Activated CD8-positive, alpha-beta T cell treated with anti-CD3 and anti-CD28 coated beads, Interleukin-2, amount 10 ng/mL, durations not matched to agents 7 days and 5 days (primary cell): ENCODE data around the gene BHLHA9. TPM values are rescaled to one million over a fixed set of nuclear protein-coding genes. Genes with fewer than 3 reads are reported as not detected.
"Not testable (repeated sequence)": the region's sequence is repeated elsewhere in the genome, so short reads cannot be mapped to it uniquely, and the experiment has no call there.

ENCODE experiments used
- ATAC-seq: fragments of 150-1000 bp; cut with Tn5 transposase; one replicate; pipeline ENCODE4 v1.10.0; 2021; ENCODE audit warnings: moderate library complexity
- CTCF ChIA-PET: fragments of 350-600 bp; sonication (Branson Sonifier 250); formaldehyde crosslinking; loops from one replicate; lab custom pipeline; 2021; ENCODE audit warnings: antibody characterized with exemption; lab: Charles Lee
- POLR2A ChIA-PET: fragments of 350-600 bp; sonication (Branson Sonifier 250); formaldehyde crosslinking; loops from one replicate; lab custom pipeline; 2021; ENCODE audit warnings: antibody characterized with exemption; lab: Charles Lee
- DNase-seq: peaks from one replicate; pipeline ENCODE4 v3.0.0-alpha.2; 2020
- H3K27ac Mint-ChIP-seq: one replicate; pipeline ENCODE4 v1.8.0; 2021; ENCODE audit warnings: mild to moderate bottlenecking, mixed read lengths
- H3K27me3 Mint-ChIP-seq: one replicate; pipeline ENCODE4 v1.8.0; 2021; ENCODE audit warnings: low read depth, mixed read lengths
- H3K36me3 Mint-ChIP-seq: one replicate; pipeline ENCODE4 v1.8.0; 2021; ENCODE audit warnings: low read depth, mixed read lengths
- H3K4me1 Mint-ChIP-seq: one replicate; pipeline ENCODE4 v1.8.0; 2021; ENCODE audit warnings: low read depth, mixed read lengths
- H3K4me3 Mint-ChIP-seq: one replicate; pipeline ENCODE4 v1.8.0; 2021; ENCODE audit warnings: mild to moderate bottlenecking, mixed read lengths
- H3K9me3 Mint-ChIP-seq: one replicate; pipeline ENCODE4 v1.8.0; 2022; ENCODE audit warnings: mixed read lengths; ENCODE audit not compliant: insufficient read depth
- total RNA-seq, 2 experiments: library from RNA; stranded (reverse); gene quantifications; one replicate each; pipeline ENCODE4 v1.2.3, GENCODE V29; 2021

BHLHA9 gene
- total RNA-seq, 2 experiments from 2014 or later: not detected

- ChIA-PET CTCF (no interaction called here), POLR2A (no interaction called here)
- Mint-ChIP-seq H3K4me1 (peaks cover 7% of the 10 kb centered on the region), H3K4me3 (no peak overlapping the region), H3K27ac (no peak overlapping the region), H3K9me3 (no peaks in the 10 kb centered on the region), H3K27me3 (peaks cover 13% of the 10 kb centered on the region), H3K36me3 (no peaks in the 10 kb centered on the region)
- ATAC-seq (no peak), DNase-seq (no peak)
Observed at GRCh38 chr17:1304522-1304921, 34.3 kb downstream of the BHLHA9 start.

GRCh38 chr17:1304962-1305563 lies 34.8 kb downstream of the BHLHA9 start:
- H3K36me3 Mint-ChIP-seq: no peaks in the 10 kb centered on the region
- H3K27me3 Mint-ChIP-seq: peaks cover 11% of the 10 kb centered on the region
- POLR2A ChIA-PET: interaction anchor here (0.6 kb wide), 1 partner anchor 11 kb away, joined by 4 read pairs; no protein-coding TSS in a partner anchor
- no peaks in the 10 kb centered on the region for H3K9me3 Mint-ChIP-seq
- H3K27ac Mint-ChIP-seq: no peak overlapping the region
- no peak overlapping the region for H3K4me3 Mint-ChIP-seq
- CTCF ChIA-PET: no interaction called here
- DNase-seq: no peak
- peaks cover 7% of the 10 kb centered on the region for H3K4me1 Mint-ChIP-seq
- no peak for ATAC-seq

GRCh38 chr17:1307829-1308228 lies 37.6 kb downstream of the BHLHA9 start:
- CTCF ChIA-PET, H3K4me3 Mint-ChIP-seq, H3K9me3 Mint-ChIP-seq, DNase-seq, H3K27me3 Mint-ChIP-seq, H3K4me1 Mint-ChIP-seq, POLR2A ChIA-PET, H3K27ac Mint-ChIP-seq, H3K36me3 Mint-ChIP-seq, ATAC-seq: not testable (repeated sequence)

GRCh38 chr17:1312261-1312870 lies 42.1 kb downstream of the BHLHA9 start:
- ChIA-PET CTCF (no interaction called here), POLR2A (no interaction called here)
- Mint-ChIP-seq H3K9me3 (no peaks in the 10 kb centered on the region), H3K36me3 (no peaks in the 10 kb centered on the region), H3K4me1 (no peaks in the 10 kb centered on the region), H3K4me3 (no peak overlapping the region), H3K27me3 (peaks cover 7% of the 10 kb centered on the region), H3K27ac (no peak overlapping the region)
- DNase-seq (peak; percentile 50), ATAC-seq (peak; percentile 39)

GRCh38 chr17:1313270-1314005 lies 43.2 kb downstream of the BHLHA9 start:
- H3K27me3 Mint-ChIP-seq: peaks cover 7% of the 10 kb centered on the region
- H3K27ac Mint-ChIP-seq: no peak overlapping the region
- DNase-seq (no peak), ATAC-seq (no peak)
- H3K4me3 Mint-ChIP-seq: no peak overlapping the region
- H3K9me3 Mint-ChIP-seq: no peaks in the 10 kb centered on the region
- CTCF ChIA-PET: interaction anchor here (1.4 kb wide), 1 partner anchor 19 kb away, joined by 3 read pairs; no protein-coding TSS in a partner anchor
- no peaks in the 10 kb centered on the region for H3K36me3 Mint-ChIP-seq
- POLR2A ChIA-PET: no interaction called here
- no peaks in the 10 kb centered on the region for H3K4me1 Mint-ChIP-seq

- no peak overlapping the region for H3K4me3 Mint-ChIP-seq
- no peaks in the 10 kb centered on the region for H3K9me3 Mint-ChIP-seq
- H3K27ac Mint-ChIP-seq: no peak overlapping the region
- no peak for ATAC-seq
- ChIA-PET CTCF (interaction anchor here (0.7 kb wide), 1 partner anchor 57 kb away, joined by 3 read pairs; no protein-coding TSS in a partner anchor), POLR2A (no interaction called here)
- peaks cover 7% of the 10 kb centered on the region for H3K27me3 Mint-ChIP-seq
- no peak for DNase-seq
- no peaks in the 10 kb centered on the region for H3K4me1 Mint-ChIP-seq
- no peaks in the 10 kb centered on the region for H3K36me3 Mint-ChIP-seq
Observed at GRCh38 chr17:1315409-1315808, 45.2 kb downstream of the BHLHA9 start.

- POLR2A ChIA-PET: interaction anchor here (0.6 kb wide), 1 partner anchor 11 kb away, joined by 4 read pairs; no protein-coding TSS in a partner anchor
- no peak for DNase-seq
- Mint-ChIP-seq H3K9me3 (no peaks in the 10 kb centered on the region), H3K36me3 (no peaks in the 10 kb centered on the region), H3K27me3 (peaks cover 7% of the 10 kb centered on the region), H3K27ac (no peak overlapping the region), H3K4me3 (no peak overlapping the region), H3K4me1 (no peaks in the 10 kb centered on the region)
- no peak for ATAC-seq
- CTCF ChIA-PET: no interaction called here
Observed at GRCh38 chr17:1315891-1316403, 45.7 kb downstream of the BHLHA9 start.

Other genes with a start within 250 kb of the BHLHA9 start
- 100 to 1,000 TPM; 143 to 156 TPM for gene ABR, start 90.5 kb upstream of the BHLHA9 start, total RNA-seq
- gene TRARG1, start 9.2 kb downstream of the BHLHA9 start, total RNA-seq: 1 to 10 TPM in 1 of 2 experiments, under 1 TPM in 1; 0.78 to 1.3 TPM
- gene YWHAE, start 129.8 kb downstream of the BHLHA9 start, total RNA-seq: 100 to 1,000 TPM; 393 to 414 TPM
- 10 to 100 TPM; 15.7 to 17.7 TPM for gene CRK, start 185.8 kb downstream of the BHLHA9 start, total RNA-seq
- 10 to 100 TPM; 18.5 to 21.8 TPM for gene MYO1C, start 222.2 kb downstream of the BHLHA9 start, total RNA-seq
- gene INPP5K, start 246.2 kb downstream of the BHLHA9 start, total RNA-seq: 10 to 100 TPM; 37.6 to 39.6 TPM